Liver (tissue), 9 donors: ENCODE data around the gene ZC3H18. TPM values are rescaled to one million over a fixed set of nuclear protein-coding genes. Genes with fewer than 3 reads are reported as not detected.

Source experiments
- DNase-seq: peaks from one replicate; pipeline ENCODE4 v3.0.0-alpha.2; 2017; ENCODE audit warnings: low spot score
- H3K27ac ChIP-seq, 2 donors: one replicate each; pipeline ENCODE4 v1.7.0; 2013; ENCODE audit warnings: inconsistent platforms in 2 of 2, low read length in 2 of 2, control low read depth in 1 of 2, low read depth in 1 of 2, mild to moderate bottlenecking in 1 of 2
- H3K27me3 ChIP-seq, 4 donors: one replicate each; pipeline versions ENCODE4 v1.6.1 to v1.7.0; 2013; ENCODE audit warnings: low read length in 3 of 4, inconsistent platforms in 1 of 4, mild to moderate bottlenecking in 1 of 4, moderate library complexity in 1 of 4; ENCODE audit not compliant: control insufficient read depth in 4 of 4, insufficient read depth in 4 of 4
- H3K36me3 ChIP-seq, 4 donors: one replicate each; pipeline versions ENCODE4 v1.6.1 to v1.7.0; 2013; ENCODE audit warnings: low read length in 3 of 4, mild to moderate bottlenecking in 3 of 4, low read depth in 1 of 4, moderate library complexity in 1 of 4; ENCODE audit not compliant: control insufficient read depth in 4 of 4, insufficient read depth in 3 of 4
- H3K4me1 ChIP-seq, 4 donors: one replicate each; pipeline versions ENCODE4 v1.6.1 to v1.7.0; 2013; ENCODE audit warnings: low read length in 3 of 4, mild to moderate bottlenecking in 3 of 4, moderate library complexity in 1 of 4; ENCODE audit not compliant: control insufficient read depth in 4 of 4, insufficient read depth in 4 of 4
- H3K4me3 ChIP-seq, 3 donors: one replicate each; pipeline versions ENCODE4 v1.6.1 to v1.7.0; 2013; ENCODE audit warnings: low read length in 3 of 3, control low read depth in 1 of 3, low read depth in 1 of 3, mild to moderate bottlenecking in 1 of 3
- H3K9ac ChIP-seq, 2 donors: one replicate each; pipeline ENCODE4 v1.7.0; 2013; ENCODE audit warnings: low read length in 2 of 2, mild to moderate bottlenecking in 2 of 2, moderate library complexity in 2 of 2, control low read depth in 1 of 2, low read depth in 1 of 2
- H3K9me3 ChIP-seq, 4 donors: one replicate each; pipeline versions ENCODE4 v1.6.1 to v1.7.0; 2013; ENCODE audit warnings: low read length in 3 of 4; ENCODE audit not compliant: control insufficient read depth in 4 of 4
- CTCF ChIP-seq: fragments of 150-350 bp; IDR thresholded peaks from 2 replicates; pipeline ENCODE4 v1.5.1; 2017; ENCODE audit warnings: improper control_type of control experiment, low read depth, low read length; ENCODE audit not compliant: missing input control
- EGR1 ChIP-seq, 2 donors: IDR thresholded peaks; 2 replicates each; pipeline ENCODE4 v1.6.1; 2016 to 2018; ENCODE audit warnings: antibody characterized with exemption in 2 of 2, low read depth in 2 of 2
- FOXA1 ChIP-seq: IDR thresholded peaks from 2 replicates; pipeline ENCODE4 v1.6.1; 2016; ENCODE audit warnings: antibody characterized with exemption
- FOXA2 ChIP-seq: IDR thresholded peaks from 2 replicates; pipeline ENCODE4 v1.6.1; 2016; ENCODE audit warnings: antibody characterized with exemption
- HNF4A ChIP-seq, 2 donors: conservative IDR thresholded peaks; 2 replicates each; pipeline ENCODE4 v1.6.1; 2016; ENCODE audit warnings: antibody characterized with exemption in 2 of 2, mild to moderate bottlenecking in 2 of 2
- HNF4G ChIP-seq: IDR thresholded peaks from 2 replicates; pipeline ENCODE4 v1.6.1; 2016; ENCODE audit warnings: antibody characterized with exemption
- NR2F2 ChIP-seq: IDR thresholded peaks from 2 replicates; pipeline ENCODE4 v1.6.1; 2016; ENCODE audit warnings: antibody characterized with exemption
- RAD21 ChIP-seq, 2 donors: IDR thresholded peaks; 2 replicates each; pipeline ENCODE4 v1.6.1; 2016; ENCODE audit warnings: antibody characterized with exemption in 2 of 2, mild to moderate bottlenecking in 2 of 2
- SP1 ChIP-seq: IDR thresholded peaks from 2 replicates; pipeline ENCODE4 v1.6.1; 2018; ENCODE audit warnings: antibody characterized with exemption, mild to moderate bottlenecking
- TAF1 ChIP-seq: conservative IDR thresholded peaks from 2 replicates; pipeline ENCODE4 v1.6.1; 2016; ENCODE audit warnings: antibody characterized with exemption, mild to moderate bottlenecking
- YY1 ChIP-seq: IDR thresholded peaks from 2 replicates; pipeline ENCODE4 v1.6.1; 2016; ENCODE audit warnings: antibody characterized with exemption, mild to moderate bottlenecking
- ZBTB33 ChIP-seq: IDR thresholded peaks from 2 replicates; pipeline ENCODE4 v1.6.1; 2016; ENCODE audit warnings: antibody characterized with exemption
- WGBS: extraction: QIAGEN DNeasy Blood & Tissue Kit; methylation state at CpG from one replicate; pipeline ENCODE4 v1.1.7; 2013; 5-methylcytosine and 5-hydroxymethylcytosine counted together
- polyA plus RNA-seq, 2 donors: library from polyadenylated mRNA; stranded (reverse) in 1 of 2; unstranded in 1 of 2; fragments of 200-250 nt in 1 of 2; fragments of >200 nt in 1 of 2; fragmentation: Nextera tagmentation in 1 of 2; extraction: Ambion mirVana in 1 of 2; gene quantifications; one replicate each; pipeline versions ENCODE4 v1.2.1 to v1.2.3, GENCODE V29; 2013 to 2015
- total RNA-seq, 2 donors: library from RNA; depleted of rRNA; stranded (reverse); fragments of >200 nt; gene quantifications; one replicate each; pipeline ENCODE4 v1.2.3, GENCODE V29; 2014
- TF ChIP-seq, protein P1 (sequence below): IDR thresholded peaks from 2 replicates; pipeline ENCODE4 v1.6.1; 2016; ENCODE audit warnings: antibody characterized with exemption, mild to moderate bottlenecking
- donor health status: healthy.
- donor health status: healthy.
- donor health status: healthy.
- donor health status: healthy.
- donor health status: healthy.

Gene ZC3H18
- total and polyA plus RNA-seq, 4 donors, result 10.2 to 10.9 (median 10.5) TPM

- no peak for DNase-seq
- TF ChIP-seq FOXA2, result no peak
- no peak for TF ChIP-seq HNF4A (conservative IDR thresholded peaks at IDR 0.05)
- TF ChIP-seq EGR1 (IDR thresholded peaks at IDR 0.05; ENCODE audit: low read depth in 2 of 2), result no peak
- TF ChIP-seq HNF4G, result no peak
- no peak for TF ChIP-seq FOXA1
- no peak for TF ChIP-seq CTCF
- TF ChIP-seq, protein P1, sequence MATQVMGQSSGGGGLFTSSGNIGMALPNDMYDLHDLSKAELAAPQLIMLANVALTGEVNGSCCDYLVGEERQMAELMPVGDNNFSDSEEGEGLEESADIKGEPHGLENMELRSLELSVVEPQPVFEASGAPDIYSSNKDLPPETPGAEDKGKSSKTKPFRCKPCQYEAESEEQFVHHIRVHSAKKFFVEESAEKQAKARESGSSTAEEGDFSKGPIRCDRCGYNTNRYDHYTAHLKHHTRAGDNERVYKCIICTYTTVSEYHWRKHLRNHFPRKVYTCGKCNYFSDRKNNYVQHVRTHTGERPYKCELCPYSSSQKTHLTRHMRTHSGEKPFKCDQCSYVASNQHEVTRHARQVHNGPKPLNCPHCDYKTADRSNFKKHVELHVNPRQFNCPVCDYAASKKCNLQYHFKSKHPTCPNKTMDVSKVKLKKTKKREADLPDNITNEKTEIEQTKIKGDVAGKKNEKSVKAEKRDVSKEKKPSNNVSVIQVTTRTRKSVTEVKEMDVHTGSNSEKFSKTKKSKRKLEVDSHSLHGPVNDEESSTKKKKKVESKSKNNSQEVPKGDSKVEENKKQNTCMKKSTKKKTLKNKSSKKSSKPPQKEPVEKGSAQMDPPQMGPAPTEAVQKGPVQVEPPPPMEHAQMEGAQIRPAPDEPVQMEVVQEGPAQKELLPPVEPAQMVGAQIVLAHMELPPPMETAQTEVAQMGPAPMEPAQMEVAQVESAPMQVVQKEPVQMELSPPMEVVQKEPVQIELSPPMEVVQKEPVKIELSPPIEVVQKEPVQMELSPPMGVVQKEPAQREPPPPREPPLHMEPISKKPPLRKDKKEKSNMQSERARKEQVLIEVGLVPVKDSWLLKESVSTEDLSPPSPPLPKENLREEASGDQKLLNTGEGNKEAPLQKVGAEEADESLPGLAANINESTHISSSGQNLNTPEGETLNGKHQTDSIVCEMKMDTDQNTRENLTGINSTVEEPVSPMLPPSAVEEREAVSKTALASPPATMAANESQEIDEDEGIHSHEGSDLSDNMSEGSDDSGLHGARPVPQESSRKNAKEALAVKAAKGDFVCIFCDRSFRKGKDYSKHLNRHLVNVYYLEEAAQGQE, result no peak
- no peak for TF ChIP-seq YY1
- no peak for TF ChIP-seq TAF1
- TF ChIP-seq NR2F2, result no peak
These were observed 70.5 kb downstream of the ZC3H18 start for GRCh38 chr16:88640498-88641247.

GRCh38 chr16:88642881-88643643, 72.9 kb downstream of the ZC3H18 start:
- 93% methylated on average over 58 of the region's 58 CpGs for WGBS
- Histone ChIP-seq H3K4me1 (no peaks in the 10 kb centered on the region), H3K27me3 (peaks cover 0 to 3% (median under 1%) of the 10 kb centered on the region in 4 donors), H3K4me3 (no peak overlapping the region), H3K9ac (no peak overlapping the region), H3K27ac (no peak overlapping the region), H3K9me3 (no peaks in the 10 kb centered on the region), H3K36me3 (peaks cover 0 to 2% (median under 1%) of the 10 kb centered on the region in 4 donors)
- TF ChIP-seq TAF1 (no peak), SP1 (no peak), RAD21 (IDR thresholded peaks at IDR 0.05) (no peak), ZBTB33 (no peak), HNF4G (no peak), EGR1 (IDR thresholded peaks at IDR 0.05; ENCODE audit: low read depth in 2 of 2) (no peak)
- TF ChIP-seq, protein P1, result no peak
- no peak for DNase-seq

More at GRCh38 chr16:88640498-88641247, 70.5 kb downstream of the ZC3H18 start:
- no peak overlapping the region for H3K27ac ChIP-seq
- WGBS, result 59% methylated on average over 17 of the region's 17 CpGs
- no peak overlapping the region for H3K4me3 ChIP-seq
- no peak overlapping the region for H3K9ac ChIP-seq
- H3K36me3 ChIP-seq, result peaks cover 0 to 2% (median 0%) of the 10 kb centered on the region in 4 donors
- peaks cover 0 to 3% (median under 1%) of the 10 kb centered on the region in 4 donors for H3K27me3 ChIP-seq
- no peaks in the 10 kb centered on the region for H3K4me1 ChIP-seq
- H3K9me3 ChIP-seq, result no peaks in the 10 kb centered on the region
